ENCODE results near the gene TPK1. TPM values are rescaled to one million over a fixed set of nuclear protein-coding genes. Genes with fewer than 3 reads are reported as not detected.

TPK1 gene
- total and polyA plus RNA-seq, 2 of the 8 experiments (the other 6 are each of a cell fraction or from before 2014, with no cell fraction given) = 1.9 to 2.7 TPM

DNA sequence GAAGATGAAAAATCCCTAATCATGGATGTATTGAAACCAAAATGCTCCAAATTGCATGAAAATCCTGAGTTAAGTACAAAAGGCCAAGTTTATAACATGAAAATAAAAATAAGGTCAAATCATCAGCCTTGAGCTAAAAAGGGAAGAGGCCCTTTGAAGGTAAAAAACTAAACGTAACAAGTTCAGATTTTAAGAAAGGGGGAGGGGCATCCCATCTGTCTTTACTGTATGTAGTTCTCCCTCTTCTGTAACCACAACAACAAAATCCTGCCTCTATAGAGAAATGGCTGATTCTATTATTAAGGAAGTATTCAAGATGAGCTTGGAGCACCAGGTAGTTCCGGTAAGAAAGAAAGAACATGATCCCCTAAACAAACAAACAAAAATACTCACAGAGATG lies 64.7 kb downstream of the TPK1 start:
- no peaks in the 10 kb centered on the region; a peak in 1 of 7 replicates for H3K4me1 ChIP-seq (replicated peaks in 1 of 4; ENCODE audit: control insufficient read depth in 3 of 4, insufficient read depth in 4 of 4, low read length in 3 of 4)
- H4K8ac ChIP-seq (ENCODE audit: extremely low read depth, insufficient read depth, low read length) = no peak overlapping the region
- no peak overlapping the region for H3K9ac ChIP-seq (replicated peaks in 1 of 4; ENCODE audit: extremely low read depth in 1 of 4, low read depth in 3 of 4, low read length in 3 of 4)
- H3K79me1 ChIP-seq (ENCODE audit: low read depth, low read length) = no peaks in the 10 kb centered on the region
- H3K4ac ChIP-seq (replicated peaks; ENCODE audit: insufficient read length, low read depth, low read length) = no peak overlapping the region
- H2BK20ac ChIP-seq (ENCODE audit: low read length) = no peak overlapping the region
- no peak overlapping the region for H2AK5ac ChIP-seq (ENCODE audit: low read depth, low read length)
- no peak overlapping the region for H4K91ac ChIP-seq (replicated peaks; ENCODE audit: insufficient read length, low read length)
- no peak overlapping the region for H3K4me3 ChIP-seq (ENCODE audit: extremely low read depth in 1 of 4, insufficient read depth in 2 of 4, low read depth in 3 of 4, low read length in 4 of 4)
- no peaks in the 10 kb centered on the region for H3K36me3 ChIP-seq (ENCODE audit: control insufficient read depth in 2 of 4, insufficient read depth in 4 of 4, low read length in 3 of 4)
- H3K56ac ChIP-seq (replicated peaks; ENCODE audit: insufficient read length, low read depth, low read length) = no peak overlapping the region
- 59% methylated on average over 2 of the region's 2 CpGs; no CpG with 5 or more reads in 1 of the 2 experiments for WGBS, 2 experiments (ENCODE audit: extremely low coverage in 1 of 2, insufficient coverage in 1 of 2, insufficient read length in 1 of 2, insufficient replicate concordance in 2 of 2, low coverage in 1 of 2, low lambda C conversion rate in 2 of 2, missing lambda C conversion rate in 1 of 2)
- no peak overlapping the region for H2BK5ac ChIP-seq (ENCODE audit: low read depth, low read length)
- H3K27ac ChIP-seq (ENCODE audit: low read depth, low read length) = no peak overlapping the region
- H4K20me1 ChIP-seq (replicated peaks in 1 of 2; ENCODE audit: control insufficient read depth in 1 of 2, insufficient read depth in 2 of 2, low read length in 2 of 2) = no peaks in the 10 kb centered on the region
- no peaks in the 10 kb centered on the region for H3K23me2 ChIP-seq (ENCODE audit: low read depth, low read length)
- H3K18ac ChIP-seq (ENCODE audit: extremely low read depth, low read length) = no peak overlapping the region
- no peaks in the 10 kb centered on the region for H3K9me3 ChIP-seq (ENCODE audit: insufficient read depth in 2 of 2, low read depth in 1 of 2, low read length in 1 of 2)
- H3K23ac ChIP-seq (ENCODE audit: insufficient read length) = no peak overlapping the region
- ChIA-PET POLR2A (ENCODE audit: partially characterized antibody) (no interaction called here), CTCF (ENCODE audit: partially characterized antibody) (no interaction called here)
- no peak overlapping the region for H3K14ac ChIP-seq (ENCODE audit: insufficient read length)
- H2BK120ac ChIP-seq (replicated peaks; ENCODE audit: low read depth, low read length) = no peak overlapping the region
- H2BK15ac ChIP-seq (ENCODE audit: low read length) = no peak overlapping the region
- FAIRE-seq (no peak), DNase-seq (ENCODE audit: low read depth in 1 of 2, low spot score in 2 of 2) (no peak)
- H4K5ac ChIP-seq (ENCODE audit: insufficient read length, low read depth, low read length) = no peak overlapping the region
- H2AFZ ChIP-seq (ENCODE audit: low read length) = no peak overlapping the region
- H3K4me2 ChIP-seq (ENCODE audit: insufficient read depth in 1 of 2, low read depth in 2 of 2, low read length in 2 of 2) = no peak overlapping the region
- H2BK12ac ChIP-seq (ENCODE audit: low read depth, low read length) = no peak overlapping the region
- no peaks in the 10 kb centered on the region for H3K79me2 ChIP-seq (ENCODE audit: control insufficient read depth in 1 of 2, insufficient read depth in 2 of 2, low read length in 2 of 2)
- no peaks in the 10 kb centered on the region for H3K27me3 ChIP-seq (replicated peaks in 1 of 4; ENCODE audit: control insufficient read depth in 3 of 4, extremely low read depth in 1 of 4, insufficient read depth in 3 of 4, low read length in 3 of 4)
- no peak for TF ChIP-seq GABPA (IDR thresholded peaks at IDR 0.05; ENCODE audit: borderline replicate concordance, insufficient read depth, low read length)

Measured in H1 (cell line).